IPS-NIHi7 (cell line): Measurements from ENCODE around the gene MCAT.

ENCODE experiments used
- DNase-seq: peaks from one replicate; pipeline ENCODE4 v3.0.0; 2012; ENCODE audit warnings: mixed read lengths; ENCODE audit errors: extremely low spot score

Gene MCAT

DNA sequence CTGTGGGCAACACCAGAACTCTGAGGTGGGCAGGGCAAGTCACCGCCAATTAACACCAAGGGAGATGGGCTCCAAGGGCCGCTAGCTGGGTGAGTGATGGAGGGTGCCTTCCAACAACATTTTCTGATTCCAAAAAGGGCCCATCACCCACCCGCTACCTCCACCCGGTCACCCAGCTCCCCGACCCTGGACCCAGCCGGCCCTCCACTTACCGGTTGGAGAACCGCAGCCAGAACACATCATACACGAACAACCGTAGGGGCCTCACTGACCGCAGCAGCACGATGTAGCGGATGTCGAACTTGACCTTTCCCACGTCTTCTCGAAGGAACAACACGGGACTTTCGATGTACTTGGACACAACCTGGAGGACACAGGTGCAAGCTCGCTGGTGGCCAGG is 29.0 kb upstream of the MCAT start:
- DNase-seq, result no peak

DNA sequence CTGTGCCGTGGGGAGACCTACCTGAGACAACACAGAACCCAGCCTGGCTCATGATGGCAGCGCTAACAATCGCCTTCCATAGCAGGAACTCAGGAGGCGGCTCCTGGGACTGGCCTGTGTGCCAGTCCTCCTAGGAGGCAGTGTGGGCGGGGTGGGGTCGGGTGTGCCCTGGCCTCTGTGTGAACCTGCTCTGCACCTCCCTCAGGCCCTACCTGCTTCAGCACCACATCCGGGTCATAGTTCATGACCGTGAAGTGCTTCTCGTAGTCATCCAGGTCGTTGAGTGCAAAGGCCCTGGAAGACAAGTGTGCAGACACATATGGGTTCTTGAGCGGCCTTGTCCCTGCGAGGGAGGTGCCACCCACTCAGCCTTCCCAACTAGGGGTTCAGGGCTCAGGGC is 28.4 kb upstream of the MCAT start:
- DNase-seq, result no peak

DNA sequence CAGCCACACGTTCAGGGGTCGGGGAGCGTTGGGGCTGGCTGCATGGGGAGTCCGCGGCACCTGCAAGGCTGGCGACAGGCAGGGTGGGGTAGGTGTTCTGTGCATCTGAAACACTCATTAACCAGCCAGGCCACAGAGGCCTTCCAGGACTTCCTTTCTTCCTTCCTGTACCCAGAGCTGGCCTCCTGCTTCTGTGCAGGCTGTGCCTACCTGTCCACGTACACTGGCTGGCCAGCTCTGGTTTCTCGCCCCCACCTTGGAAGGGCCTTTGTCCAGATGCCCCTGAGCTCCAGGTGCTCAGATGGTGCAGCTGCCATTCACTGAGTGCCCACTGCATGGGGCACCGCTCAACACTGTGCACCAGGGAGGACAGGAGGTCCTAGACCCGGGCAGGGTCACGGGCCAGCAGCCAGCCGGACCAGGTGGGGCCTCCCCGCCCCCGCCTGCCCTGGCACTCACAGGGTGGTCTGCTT is 27.9 kb upstream of the MCAT start:
- DNase-seq, result no peak

DNA sequence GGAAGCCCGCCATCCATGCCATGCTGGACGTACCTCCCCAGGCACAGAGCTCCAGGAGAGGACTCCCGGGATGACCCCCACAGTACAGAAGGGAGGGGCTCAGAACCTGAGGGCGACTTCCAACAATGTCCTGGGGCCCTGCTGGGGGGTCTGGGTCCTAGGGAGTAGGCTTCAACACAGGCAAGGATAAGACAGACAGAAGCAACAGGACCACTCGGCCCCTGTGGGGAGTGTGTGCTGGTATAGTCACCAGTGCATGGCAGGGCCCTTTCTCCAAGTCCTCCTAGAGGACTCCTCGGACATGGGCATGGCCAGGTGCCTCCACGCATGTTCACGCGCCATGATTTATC is 26.9 kb upstream of the MCAT start:
- DNase-seq, result no peak

DNA sequence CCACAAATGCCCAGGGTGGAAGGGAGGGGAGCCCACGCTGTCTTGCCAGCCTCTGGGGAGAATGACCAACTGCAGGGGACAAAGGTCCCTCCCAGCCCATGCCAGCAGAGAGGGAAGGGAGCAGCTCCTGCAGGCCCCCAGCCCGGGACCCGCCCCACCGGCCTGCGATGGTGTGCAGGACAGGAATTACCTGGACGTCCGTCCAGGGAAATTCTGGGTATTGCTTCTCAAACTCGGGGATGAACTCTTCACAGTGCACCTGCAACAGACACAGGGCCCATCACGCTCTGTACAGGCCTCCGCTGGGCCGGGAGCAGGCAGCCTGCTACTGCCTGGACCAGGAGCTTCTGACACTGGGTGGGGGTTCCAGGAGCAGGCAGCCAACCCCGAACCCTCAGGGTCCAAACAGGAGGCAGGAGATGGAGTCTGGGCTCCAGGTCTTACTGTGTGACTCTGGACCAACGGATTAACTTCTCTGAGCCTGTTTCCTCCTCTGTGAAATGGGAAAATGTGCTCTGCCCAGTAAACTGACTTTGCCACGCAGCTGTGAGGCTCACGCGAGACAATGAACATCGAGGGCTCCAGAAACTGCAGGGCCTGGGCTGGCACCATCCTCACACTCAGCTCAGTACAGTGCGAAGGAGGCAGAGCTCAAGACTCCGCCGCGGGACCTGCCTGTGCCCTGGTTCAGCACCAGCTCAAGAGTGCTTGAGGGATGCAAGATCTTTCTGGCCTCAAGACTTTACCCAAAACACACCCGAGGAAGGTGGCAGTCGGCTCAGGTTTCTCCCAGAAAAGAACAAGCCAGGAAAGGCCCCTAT is 26.3 kb upstream of the MCAT start:
- DNase-seq, result no peak

DNA sequence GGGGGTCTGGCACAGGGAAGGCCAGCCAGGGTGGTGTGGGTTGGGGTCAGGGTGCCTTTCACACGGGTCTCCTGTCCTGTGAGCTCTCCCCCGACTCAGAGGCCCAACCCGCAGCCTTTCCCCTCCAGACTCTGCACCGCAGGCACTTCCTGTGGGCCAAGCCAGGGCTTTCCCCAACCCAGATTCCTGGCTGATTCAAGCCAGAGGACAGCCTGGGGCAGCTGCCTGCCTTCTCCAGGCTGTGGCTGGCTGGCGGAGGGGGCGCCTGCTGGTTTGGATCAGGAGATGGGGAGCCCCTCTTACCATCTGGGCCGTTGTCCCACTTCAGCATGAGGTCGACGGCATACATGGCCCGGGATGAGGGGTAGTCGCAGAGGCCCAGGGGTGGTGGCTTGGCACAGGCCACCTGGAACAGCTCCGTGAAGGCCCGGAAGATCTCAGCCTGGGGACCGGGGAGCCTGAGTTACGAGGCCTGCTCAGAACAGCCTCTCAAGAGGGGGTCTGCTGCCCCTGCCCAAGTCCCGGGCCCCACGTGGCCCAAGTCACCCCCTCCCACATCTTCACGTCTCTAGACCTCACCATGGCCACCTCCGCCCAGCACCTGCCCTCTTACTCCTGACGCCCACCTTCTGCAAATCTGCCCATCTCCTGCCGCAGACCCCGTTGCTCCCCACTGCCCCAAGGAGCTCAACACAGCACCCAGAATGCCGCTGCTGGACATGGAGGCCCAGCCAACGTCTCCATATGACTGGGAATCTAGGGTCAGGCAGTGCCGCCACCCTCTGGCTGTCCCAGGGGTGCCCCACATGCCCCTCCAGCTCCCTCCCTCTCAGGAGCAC is 25.5 kb upstream of the MCAT start:
- DNase-seq, result no peak

DNA sequence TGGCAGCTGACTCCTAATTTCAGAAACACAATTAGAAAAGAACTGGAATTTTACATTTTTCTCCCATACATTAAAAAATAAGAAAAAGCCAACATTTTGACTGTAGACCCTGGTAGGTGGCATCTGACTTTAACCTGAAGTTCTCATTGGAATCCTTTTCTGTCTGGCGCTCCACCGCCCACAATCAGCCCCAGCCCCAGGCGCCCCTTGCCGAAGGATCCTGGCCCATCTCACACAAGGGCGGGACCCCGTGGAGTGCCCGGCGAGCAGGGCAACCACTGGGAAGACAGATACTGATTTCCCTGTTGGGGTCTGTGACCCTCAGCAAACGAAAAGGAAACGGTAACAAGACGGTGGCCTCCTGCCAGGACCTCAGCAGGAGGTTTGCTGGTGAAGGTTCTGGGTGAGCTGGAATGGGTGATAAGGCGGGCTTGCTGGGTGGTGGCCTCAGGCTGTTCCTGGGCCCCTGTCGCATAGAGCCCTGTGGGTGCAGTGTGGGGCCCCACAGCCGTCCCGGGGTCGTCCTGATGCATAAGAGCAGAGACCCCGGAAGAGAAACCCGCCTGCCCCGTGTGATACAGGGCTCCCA is 23.9 kb upstream of the MCAT start:
- DNase-seq, result no peak

DNA sequence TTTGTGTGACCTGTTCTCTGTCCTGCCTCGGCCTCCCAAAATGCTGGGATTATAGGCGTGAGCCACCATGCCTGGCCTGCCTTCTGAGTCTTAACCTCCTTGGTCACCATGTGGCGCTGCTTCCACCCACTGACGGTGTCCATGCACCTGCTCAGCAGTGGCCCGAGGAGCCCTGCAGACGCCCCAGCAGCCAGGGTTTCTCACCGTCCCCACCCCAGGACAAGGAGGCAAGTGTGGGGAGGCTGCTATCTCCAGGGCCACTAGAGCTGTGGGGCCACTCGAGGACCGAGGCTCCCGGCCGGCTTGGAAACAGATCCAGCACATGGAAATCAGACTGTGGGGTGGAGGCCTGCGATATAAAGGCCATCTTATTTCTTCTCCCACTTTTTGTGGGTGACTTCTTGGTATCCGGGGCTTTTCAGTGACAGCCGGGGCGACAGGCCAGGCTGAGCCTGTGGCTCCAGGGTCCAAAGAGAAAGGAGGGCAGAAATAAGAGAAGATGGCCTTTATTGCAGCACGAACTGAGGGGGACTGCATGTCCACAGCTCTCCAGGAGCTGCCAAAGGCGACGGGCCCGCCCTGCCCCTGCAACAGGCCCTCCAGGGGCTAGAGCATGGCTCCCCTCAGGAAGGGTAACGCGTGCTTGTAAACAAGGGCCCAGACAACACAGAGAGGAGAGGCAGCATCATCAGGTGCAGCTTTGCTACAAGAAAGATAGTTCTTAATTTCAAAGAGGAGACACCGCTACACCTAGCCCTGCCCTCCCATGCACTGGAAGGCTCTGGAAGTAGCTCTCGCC is 23.1 kb upstream of the MCAT start:
- no peak for DNase-seq

DNA sequence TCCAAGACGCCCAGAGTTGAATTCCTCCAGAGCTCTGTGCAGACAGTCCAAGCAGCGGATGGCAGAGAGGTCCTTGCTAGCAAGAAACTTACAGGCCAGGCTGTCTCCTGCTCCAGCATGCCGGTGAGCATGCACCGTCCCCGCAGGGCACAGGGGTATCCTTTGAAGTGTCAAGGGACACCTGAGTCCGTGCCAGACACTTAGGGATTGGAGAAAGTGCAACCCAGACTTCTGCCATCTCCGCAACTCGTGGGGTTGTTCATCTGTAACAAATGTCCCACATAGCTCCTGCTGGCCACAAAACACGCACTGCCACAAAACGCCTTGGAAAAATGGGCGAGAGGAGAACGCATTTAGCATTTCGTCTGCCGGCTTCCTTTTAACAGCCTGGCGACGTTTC is 21.4 kb upstream of the MCAT start:
- DNase-seq, result no peak

DNA sequence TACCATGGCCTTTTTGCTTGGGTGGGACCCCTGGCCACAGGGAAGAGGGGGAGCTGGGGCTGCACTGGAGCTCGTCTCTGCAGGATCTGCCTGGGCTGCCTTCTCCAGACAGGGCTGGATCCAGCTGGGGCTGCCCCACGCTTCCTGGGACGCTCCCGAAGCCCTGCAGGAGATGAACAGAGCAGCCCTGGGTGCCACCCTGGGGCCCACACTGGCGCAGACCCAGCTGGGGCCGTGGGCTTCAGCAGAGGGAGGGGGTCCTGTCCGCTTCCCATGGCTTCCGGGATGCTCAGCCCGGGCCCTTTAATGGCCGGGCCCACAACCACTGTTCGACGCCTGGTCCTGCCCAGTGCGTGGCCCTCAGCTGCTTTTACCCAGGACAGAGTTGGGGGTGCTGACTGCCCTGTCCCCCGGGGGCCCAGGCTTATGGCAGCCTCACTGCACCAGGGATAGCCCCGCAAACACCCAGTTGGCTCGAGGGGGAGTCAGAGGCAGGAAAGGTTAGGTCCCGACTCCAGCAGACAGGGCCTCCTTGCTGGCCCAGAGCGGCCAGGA is 20.1 kb upstream of the MCAT start:
- no peak for DNase-seq

DNA sequence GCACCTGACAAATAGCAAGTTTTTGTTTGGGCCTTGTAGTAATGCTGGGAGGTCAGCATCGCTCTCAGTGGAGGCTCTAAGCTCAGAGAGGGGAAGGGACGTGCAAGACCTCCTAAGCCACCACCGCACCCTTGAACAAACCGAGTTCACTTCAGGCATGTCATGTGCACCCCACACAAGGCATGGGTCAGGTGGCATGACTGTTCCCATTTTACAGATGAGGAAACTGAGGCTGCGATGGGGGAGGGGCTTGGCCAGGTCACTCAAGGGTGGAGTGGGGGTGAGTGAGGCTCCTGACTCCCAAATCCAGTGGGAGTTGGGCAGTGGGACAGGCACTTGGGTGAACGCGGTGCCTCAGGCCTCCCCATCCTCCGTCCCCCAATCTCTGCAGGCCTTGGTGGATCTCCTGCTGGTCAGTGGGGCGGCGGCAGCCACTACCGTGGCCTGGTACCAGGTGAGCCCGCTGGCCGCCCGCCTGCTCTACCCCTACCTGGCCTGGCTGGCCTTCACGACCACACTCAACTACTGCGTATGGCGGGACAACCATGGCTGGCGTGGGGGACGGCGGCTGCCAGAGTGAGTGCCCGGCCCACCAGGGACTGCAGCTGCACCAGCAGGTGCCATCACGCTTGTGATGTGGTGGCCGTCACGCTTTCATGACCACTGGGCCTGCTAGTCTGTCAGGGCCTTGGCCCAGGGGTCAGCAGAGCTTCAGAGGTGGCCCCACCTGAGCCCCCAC is 19.4 kb upstream of the MCAT start:
- no peak for DNase-seq

DNA sequence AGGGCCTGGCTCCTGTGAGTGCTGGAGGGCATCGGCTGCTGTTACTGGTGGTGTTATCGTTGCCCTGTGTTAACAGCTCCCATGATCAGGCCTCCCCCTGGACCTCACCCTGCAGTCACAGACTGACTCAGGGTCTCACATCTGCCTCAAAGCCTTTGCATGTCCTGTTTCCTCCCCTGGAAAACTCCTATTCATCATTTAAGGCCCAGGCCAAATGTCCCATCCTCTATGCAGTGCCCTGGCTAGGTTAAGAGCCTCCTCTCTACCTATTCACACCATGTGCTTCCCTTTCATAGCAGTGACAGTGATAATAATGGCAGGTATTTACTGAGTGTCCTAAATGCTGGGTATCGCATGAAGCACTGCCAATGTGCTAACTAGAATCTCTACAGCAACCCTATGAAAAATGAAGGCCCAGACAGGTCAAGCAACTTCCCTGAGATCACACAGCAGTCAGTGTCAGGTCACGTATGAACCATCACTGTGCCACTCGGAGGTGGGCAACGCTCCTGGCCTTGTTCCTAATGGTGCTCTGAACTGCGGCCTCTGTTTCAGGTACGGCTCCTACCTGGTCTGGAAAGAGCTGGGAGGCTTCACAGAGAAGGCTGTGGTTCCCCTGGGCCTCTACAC is 17.4 kb upstream of the MCAT start:
- no peak for DNase-seq

DNA sequence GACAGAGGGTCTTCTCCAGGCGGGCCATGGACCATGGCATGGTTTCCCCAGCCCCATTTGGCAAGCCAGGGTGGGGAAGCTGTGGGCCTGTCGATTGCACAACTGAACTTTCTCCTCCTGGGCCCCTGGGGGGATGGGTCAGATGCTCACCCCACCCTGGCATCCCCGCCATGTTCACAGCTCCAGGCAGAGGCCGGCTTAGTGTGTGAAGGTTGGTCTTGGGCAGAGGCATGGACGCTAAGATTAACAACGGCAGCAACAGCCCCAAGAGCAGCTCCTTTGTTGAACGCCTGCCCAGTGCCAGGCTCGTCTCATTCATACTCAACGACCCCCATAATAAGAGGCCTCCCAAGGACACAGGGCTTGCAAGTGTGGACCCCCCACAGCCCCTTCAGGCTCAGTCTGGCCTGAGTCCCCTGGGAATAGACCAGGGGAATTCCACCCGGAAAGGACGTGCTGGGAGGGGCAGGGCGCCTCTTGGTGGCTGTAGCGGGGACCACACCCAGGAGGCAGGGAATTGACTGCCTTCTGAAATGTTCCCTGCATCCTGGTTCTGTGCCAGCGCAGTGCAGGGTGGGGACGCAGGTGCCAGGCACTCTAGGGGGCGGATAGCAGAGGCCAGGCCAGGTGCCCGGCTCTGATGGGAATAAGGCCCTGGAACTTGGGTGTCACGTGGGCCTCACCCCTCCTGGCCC is 16.4 kb upstream of the MCAT start:
- peak; percentile 71 for DNase-seq

DNA sequence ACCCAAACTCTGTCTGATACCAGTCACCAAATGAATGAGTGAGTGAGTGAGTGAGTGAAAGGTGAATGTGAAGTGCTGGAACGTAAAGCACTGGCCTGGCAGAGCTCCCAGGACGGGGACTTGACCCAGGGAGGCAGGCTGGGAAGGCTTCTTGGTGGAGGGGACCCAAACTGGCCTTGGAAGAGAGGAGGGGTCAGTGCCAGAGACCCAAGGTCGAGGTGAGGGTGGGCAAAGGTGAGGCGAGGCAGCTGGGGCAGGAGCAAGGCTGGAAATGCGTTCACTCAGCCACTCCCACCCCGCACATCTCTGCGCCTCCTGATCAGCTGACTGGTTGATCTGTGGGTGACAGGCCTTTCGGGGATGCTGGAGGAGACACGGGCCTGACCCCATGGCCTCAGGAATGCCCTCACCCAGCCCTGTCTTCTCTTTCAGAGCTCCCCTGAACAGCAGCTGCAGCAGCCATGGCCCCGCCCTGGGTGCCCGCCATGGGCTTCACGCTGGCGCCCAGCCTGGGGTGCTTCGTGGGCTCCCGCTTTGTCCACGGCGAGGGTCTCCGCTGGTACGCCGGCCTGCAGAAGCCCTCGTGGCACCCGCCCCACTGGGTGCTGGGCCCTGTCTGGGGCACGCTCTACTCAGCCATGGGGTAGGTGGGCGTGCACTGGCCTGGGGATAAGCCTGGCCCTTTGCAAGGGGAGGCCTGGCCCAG is 15.7 kb upstream of the MCAT start:
- no peak for DNase-seq

DNA sequence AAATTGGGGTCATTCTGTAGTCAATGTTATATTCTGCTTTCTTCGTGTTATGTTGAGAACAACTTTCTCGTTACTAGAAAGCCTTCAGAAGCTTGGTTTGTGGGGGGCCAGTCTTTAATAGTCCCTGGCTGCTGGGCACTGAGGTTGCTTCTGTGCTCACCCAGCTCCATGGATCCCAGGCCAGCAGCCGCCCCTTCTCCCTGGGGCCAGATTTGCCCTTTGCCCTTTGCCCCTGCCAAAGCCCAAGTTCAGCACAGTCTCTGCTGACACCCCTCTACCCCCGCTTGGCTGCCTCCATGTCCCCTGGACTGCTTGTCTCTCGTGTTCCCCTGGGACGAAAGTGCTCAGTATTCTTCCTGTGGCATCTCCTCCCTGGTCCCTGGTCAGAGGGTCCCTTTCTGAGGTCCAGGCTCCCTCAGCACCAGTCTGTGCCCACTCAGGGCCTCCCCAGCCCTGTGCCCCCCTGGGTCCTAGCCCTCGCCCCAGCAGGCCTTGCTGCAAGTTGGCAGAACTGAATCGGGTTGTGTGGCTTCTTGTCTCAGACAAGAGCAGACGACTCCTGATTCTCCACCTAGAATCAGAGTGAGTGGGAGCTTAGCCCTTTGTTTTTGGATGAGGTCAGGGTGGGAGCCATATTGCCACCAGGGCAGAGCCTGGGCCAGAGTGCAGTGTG is 14.8 kb upstream of the MCAT start:
- no peak for DNase-seq

DNA sequence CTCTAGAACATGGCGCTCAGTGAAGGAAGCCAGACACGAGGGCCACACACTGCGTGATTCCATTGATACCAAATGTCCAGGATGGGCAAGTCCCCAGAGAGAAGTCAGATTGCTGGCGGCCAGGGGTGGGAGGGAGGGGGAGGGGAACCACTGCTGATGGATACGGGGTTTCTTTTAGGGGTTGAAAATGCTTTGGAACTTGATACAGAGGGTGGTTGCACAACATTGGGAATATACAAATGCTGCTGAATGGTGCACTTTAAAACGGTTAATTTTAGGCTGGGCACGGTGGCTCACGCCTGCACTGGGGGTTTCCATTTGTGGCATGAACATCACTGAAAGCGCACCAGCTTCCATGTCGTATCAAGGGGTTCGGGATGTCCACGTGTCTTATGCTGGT is 13.2 kb upstream of the MCAT start:
- DNase-seq, result no peak

DNA sequence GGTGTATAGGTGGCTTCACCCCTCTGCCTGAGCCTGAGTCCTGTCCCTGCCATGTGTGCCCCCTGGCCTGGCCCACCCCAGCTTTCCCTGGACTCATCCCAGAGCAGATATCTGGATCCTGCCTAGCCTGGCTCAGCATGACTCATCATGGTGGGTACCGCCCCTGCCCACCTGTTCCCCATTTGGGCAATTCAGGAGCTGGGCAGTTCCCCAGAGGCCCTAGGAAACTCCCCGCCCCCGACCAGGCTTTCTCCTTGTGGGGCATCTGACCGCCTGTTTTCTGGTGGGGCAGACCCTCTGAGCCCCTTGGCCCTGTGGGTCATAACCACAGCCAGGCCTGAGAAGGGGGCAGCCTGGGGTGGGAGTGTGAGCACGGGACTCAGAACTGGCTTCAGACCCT is 12.6 kb upstream of the MCAT start:
- DNase-seq, result no peak

DNA sequence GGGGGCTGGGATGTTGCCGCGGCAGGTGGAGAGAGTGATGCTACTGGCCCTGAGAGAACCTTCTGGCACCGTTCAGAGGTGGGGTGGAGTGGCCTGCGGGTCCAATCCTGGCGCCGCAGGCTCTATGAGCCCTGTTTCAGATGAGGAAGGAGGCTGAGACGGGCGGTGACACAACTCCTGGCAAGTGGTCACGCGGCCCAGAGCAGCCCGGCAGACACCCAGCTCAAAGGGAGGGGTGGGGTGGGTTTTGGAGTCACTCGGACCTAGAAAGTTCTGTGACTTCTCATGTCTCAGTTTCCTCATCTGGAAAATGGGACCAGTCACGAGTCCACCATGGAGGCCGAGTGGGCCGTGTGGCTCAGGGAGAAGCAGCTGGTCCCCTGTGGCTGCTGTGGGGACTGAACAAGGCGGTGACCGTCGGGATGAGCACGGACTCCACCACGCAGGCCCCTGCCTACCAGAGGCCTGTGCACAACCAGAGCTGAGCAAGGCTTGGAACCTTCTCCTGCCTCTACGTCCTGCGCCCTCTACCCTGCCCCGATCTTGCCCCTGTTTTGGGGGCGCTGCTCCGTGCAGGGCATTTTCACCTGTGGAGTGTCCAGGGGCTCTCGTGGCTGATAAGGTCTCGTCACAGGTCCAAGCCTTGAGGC is 11.8 kb upstream of the MCAT start:
- DNase-seq, result no peak
